SK-N-SH treated with all-trans-retinoic acid at 6 μM for 48 hours (cell line): ENCODE data around the gene DSCAM.

Experiments used
- ATAC-seq: fragments of 200-7000 bp; cut with Tn5 transposase; 3 replicates; pipeline ENCODE4 v1.9.1; 2020; ENCODE audit warnings: mild to moderate bottlenecking, moderate library complexity
- BACH2 ChIP-seq: fragments of 250-450 bp; sonication (Bioruptor Pico); IDR thresholded peaks from 2 replicates; pipeline ENCODE4 v1.9.0; 2021; ENCODE audit warnings: mild to moderate bottlenecking, borderline replicate concordance
- CSDC2 ChIP-seq: fragments of 250-450 bp; sonication (Bioruptor Pico); IDR thresholded peaks from 2 replicates; pipeline ENCODE4 v1.5.0; 2020; ENCODE audit warnings: mild to moderate bottlenecking, moderate library complexity
- GLIS3 ChIP-seq: fragments of 250-450 bp; sonication (Bioruptor Pico); IDR thresholded peaks from 2 replicates; pipeline ENCODE4 v1.5.0; 2020; ENCODE audit warnings: mild to moderate bottlenecking, moderate library complexity
- ISL1 ChIP-seq: fragments of 250-450 bp; sonication (Bioruptor Pico); IDR thresholded peaks from 2 replicates; pipeline ENCODE4 v2.1.2; 2022; ENCODE audit warnings: mild to moderate bottlenecking, moderate library complexity
- OSR1 ChIP-seq: fragments of 250-450 bp; sonication (Bioruptor Pico); IDR thresholded peaks from 2 replicates; pipeline ENCODE4 v1.8.0; 2022; ENCODE audit warnings: moderate library complexity, mild to moderate bottlenecking, inconsistent platforms
- PPARA ChIP-seq: fragments of 250-450 bp; sonication (Bioruptor Pico); IDR thresholded peaks from 2 replicates; pipeline ENCODE4 v1.5.0; 2020; ENCODE audit warnings: mild to moderate bottlenecking, borderline replicate concordance
- RARB ChIP-seq: fragments of 250-450 bp; sonication (Bioruptor Pico); IDR thresholded peaks from 2 replicates; pipeline ENCODE4 v1.8.0; 2021; ENCODE audit warnings: mild to moderate bottlenecking, moderate library complexity
- TCF4 ChIP-seq: fragments of 250-450 bp; sonication (Bioruptor Pico); IDR thresholded peaks from 2 replicates; pipeline ENCODE4 v1.8.0; 2021; ENCODE audit warnings: mild to moderate bottlenecking, moderate library complexity, borderline replicate concordance
- TOX ChIP-seq: fragments of 250-450 bp; sonication (Bioruptor Pico); IDR thresholded peaks from 2 replicates; pipeline ENCODE4 v1.8.0; 2021; ENCODE audit warnings: mild to moderate bottlenecking, moderate library complexity, borderline replicate concordance
- ZFP3 ChIP-seq: fragments of 250-450 bp; sonication (Bioruptor Pico); IDR thresholded peaks from 2 replicates; pipeline ENCODE4 v1.5.0; 2020; ENCODE audit warnings: mild to moderate bottlenecking, moderate library complexity
- ZNF565 ChIP-seq: fragments of 450-650 bp; formaldehyde crosslinking; conservative IDR thresholded peaks from 2 replicates; pipeline ENCODE4 v1.5.0; 2020; ENCODE audit warnings: low read depth, mild to moderate bottlenecking, moderate library complexity
- ZNF70 ChIP-seq: fragments of 450-650 bp; formaldehyde crosslinking; IDR thresholded peaks from 2 replicates; pipeline ENCODE4 v1.5.0; 2020; ENCODE audit warnings: mild to moderate bottlenecking, moderate library complexity
- ZNF8 ChIP-seq: fragments of 450-650 bp; formaldehyde crosslinking; IDR thresholded peaks from 2 replicates; pipeline ENCODE4 v1.5.0; 2020; ENCODE audit warnings: mild to moderate bottlenecking, moderate library complexity
- TF ChIP-seq, protein P1 (sequence below): fragments of 250-450 bp; sonication (Bioruptor Pico); IDR thresholded peaks from 2 replicates; pipeline ENCODE4 v1.5.1; 2020; ENCODE audit warnings: low read depth, mild to moderate bottlenecking, moderate library complexity
- TF ChIP-seq, protein P2 (sequence below): fragments of 250-450 bp; sonication (Bioruptor Pico); IDR thresholded peaks from 2 replicates; pipeline ENCODE4 v1.5.1; 2021; ENCODE audit warnings: mild to moderate bottlenecking, moderate library complexity
- TF ChIP-seq, protein P3 (sequence below): fragments of 250-450 bp; sonication (Bioruptor Pico); IDR thresholded peaks from 2 replicates; pipeline ENCODE4 v1.8.0; 2020; ENCODE audit warnings: mild to moderate bottlenecking, moderate library complexity, borderline replicate concordance
- TF ChIP-seq, protein P4 (sequence below): fragments of 250-450 bp; sonication (Bioruptor Pico); IDR thresholded peaks from 2 replicates; pipeline ENCODE4 v1.5.0; 2020; ENCODE audit warnings: mild to moderate bottlenecking, moderate library complexity

Gene DSCAM

DNA sequence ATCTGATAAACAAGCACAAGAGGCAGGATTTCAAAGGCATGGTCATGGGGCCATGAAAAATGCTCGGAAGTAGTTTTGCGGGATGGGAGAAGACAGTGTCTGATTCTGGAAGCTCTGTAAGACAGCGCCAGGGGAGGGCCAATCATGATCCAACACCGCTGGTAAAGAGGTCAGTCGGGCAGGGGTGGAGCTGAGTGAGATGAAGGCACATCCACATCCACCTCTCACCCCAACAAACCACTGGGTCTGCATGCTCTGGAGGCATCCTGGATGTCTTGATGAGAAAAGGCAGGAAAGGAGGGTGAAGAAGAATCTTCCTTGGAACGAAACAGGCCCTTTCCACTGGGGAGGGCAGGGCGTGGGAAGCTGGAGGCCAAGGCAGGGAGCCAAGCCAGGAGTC lies 691.4 kb downstream of the DSCAM start:
- TF ChIP-seq ZNF565 (no peak), TCF4 (CRISPR knock-in tag) (no peak), RARB (no peak), ZNF70 (CRISPR knock-in tag) (no peak), CSDC2 (CRISPR knock-in tag) (no peak)
- ATAC-seq = no peak

DNA sequence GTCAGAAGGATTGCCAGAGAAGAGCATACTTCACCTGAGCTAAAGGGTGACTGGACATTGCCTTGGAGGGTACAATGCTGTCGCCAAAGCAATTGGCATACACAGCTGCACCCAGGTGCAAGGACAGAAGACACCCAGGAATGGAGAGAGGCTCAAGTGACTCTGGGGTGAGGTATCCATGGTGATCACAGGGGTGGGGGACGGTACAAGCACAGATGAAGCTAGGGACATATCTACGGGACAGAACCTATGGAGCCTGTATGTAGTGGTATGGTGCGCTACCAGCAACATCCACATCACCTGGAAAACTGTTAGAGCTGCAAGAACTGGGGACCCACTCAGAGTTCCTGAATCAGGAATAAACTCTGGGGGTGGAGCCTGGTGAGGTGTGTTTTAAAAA lies 693.6 kb downstream of the DSCAM start:
- ATAC-seq = no peak
- TF ChIP-seq, protein P1, sequence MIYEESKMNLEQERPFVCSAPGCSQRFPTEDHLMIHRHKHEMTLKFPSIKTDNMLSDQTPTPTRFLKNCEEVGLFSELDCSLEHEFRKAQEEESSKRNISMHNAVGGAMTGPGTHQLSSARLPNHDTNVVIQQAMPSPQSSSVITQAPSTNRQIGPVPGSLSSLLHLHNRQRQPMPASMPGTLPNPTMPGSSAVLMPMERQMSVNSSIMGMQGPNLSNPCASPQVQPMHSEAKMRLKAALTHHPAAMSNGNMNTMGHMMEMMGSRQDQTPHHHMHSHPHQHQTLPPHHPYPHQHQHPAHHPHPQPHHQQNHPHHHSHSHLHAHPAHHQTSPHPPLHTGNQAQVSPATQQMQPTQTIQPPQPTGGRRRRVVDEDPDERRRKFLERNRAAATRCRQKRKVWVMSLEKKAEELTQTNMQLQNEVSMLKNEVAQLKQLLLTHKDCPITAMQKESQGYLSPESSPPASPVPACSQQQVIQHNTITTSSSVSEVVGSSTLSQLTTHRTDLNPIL (CRISPR knock-in tag) = no peak
- TF ChIP-seq, protein P2, sequence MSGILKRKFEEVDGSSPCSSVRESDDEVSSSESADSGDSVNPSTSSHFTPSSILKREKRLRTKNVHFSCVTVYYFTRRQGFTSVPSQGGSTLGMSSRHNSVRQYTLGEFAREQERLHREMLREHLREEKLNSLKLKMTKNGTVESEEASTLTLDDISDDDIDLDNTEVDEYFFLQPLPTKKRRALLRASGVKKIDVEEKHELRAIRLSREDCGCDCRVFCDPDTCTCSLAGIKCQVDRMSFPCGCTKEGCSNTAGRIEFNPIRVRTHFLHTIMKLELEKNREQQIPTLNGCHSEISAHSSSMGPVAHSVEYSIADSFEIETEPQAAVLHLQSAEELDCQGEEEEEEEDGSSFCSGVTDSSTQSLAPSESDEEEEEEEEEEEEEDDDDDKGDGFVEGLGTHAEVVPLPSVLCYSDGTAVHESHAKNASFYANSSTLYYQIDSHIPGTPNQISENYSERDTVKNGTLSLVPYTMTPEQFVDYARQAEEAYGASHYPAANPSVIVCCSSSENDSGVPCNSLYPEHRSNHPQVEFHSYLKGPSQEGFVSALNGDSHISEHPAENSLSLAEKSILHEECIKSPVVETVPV (CRISPR knock-in tag) = no peak
- TF ChIP-seq OSR1 (CRISPR knock-in tag) (no peak), ZNF8 (CRISPR knock-in tag) (no peak)
- TF ChIP-seq, protein P3, sequence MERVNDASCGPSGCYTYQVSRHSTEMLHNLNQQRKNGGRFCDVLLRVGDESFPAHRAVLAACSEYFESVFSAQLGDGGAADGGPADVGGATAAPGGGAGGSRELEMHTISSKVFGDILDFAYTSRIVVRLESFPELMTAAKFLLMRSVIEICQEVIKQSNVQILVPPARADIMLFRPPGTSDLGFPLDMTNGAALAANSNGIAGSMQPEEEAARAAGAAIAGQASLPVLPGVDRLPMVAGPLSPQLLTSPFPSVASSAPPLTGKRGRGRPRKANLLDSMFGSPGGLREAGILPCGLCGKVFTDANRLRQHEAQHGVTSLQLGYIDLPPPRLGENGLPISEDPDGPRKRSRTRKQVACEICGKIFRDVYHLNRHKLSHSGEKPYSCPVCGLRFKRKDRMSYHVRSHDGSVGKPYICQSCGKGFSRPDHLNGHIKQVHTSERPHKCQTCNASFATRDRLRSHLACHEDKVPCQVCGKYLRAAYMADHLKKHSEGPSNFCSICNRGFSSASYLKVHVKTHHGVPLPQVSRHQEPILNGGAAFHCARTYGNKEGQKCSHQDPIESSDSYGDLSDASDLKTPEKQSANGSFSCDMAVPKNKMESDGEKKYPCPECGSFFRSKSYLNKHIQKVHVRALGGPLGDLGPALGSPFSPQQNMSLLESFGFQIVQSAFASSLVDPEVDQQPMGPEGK (CRISPR knock-in tag) = no peak

DNA sequence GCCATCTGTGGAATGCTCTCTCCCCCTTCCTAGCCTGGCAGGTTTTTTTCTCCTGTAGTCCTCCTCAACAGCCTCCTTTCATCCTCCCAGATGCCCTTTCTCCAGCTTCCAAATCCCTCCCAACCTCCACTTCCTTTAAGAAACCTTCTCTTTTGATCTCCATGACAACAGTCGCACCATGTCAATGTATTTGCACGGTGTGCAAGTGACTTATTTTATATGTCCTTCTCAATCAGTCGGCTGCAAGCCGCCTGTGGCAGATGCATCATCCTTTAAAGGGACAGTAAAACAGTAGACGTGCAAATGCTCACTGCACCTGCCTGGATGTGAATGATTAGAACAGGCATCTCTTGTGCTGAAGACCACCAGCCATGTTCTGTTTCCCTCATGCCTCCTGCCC lies 694.5 kb downstream of the DSCAM start:
- ATAC-seq = no peak
- TF ChIP-seq PPARA (CRISPR knock-in tag) (no peak), TCF4 (CRISPR knock-in tag) (no peak), GLIS3 (no peak), ZFP3 (no peak), OSR1 (CRISPR knock-in tag) (no peak), ISL1 (CRISPR knock-in tag) (no peak), ZNF8 (CRISPR knock-in tag) (no peak), BACH2 (CRISPR knock-in tag) (no peak), TOX (no peak)
- TF ChIP-seq, protein P3 (CRISPR knock-in tag) = no peak
- TF ChIP-seq, protein P2 (CRISPR knock-in tag) = no peak
- TF ChIP-seq, protein P4, sequence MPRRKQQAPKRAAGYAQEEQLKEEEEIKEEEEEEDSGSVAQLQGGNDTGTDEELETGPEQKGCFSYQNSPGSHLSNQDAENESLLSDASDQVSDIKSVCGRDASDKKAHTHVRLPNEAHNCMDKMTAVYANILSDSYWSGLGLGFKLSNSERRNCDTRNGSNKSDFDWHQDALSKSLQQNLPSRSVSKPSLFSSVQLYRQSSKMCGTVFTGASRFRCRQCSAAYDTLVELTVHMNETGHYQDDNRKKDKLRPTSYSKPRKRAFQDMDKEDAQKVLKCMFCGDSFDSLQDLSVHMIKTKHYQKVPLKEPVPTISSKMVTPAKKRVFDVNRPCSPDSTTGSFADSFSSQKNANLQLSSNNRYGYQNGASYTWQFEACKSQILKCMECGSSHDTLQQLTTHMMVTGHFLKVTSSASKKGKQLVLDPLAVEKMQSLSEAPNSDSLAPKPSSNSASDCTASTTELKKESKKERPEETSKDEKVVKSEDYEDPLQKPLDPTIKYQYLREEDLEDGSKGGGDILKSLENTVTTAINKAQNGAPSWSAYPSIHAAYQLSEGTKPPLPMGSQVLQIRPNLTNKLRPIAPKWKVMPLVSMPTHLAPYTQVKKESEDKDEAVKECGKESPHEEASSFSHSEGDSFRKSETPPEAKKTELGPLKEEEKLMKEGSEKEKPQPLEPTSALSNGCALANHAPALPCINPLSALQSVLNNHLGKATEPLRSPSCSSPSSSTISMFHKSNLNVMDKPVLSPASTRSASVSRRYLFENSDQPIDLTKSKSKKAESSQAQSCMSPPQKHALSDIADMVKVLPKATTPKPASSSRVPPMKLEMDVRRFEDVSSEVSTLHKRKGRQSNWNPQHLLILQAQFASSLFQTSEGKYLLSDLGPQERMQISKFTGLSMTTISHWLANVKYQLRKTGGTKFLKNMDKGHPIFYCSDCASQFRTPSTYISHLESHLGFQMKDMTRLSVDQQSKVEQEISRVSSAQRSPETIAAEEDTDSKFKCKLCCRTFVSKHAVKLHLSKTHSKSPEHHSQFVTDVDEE (CRISPR knock-in tag) = no peak
- TF ChIP-seq, protein P1 (CRISPR knock-in tag) = no peak
